ENCODE data around the gene HAVCR2.
A peak's percentile ranks its signal among the peaks of the same experiment; 100 is the strongest.

The HAVCR2 gene

DNA sequence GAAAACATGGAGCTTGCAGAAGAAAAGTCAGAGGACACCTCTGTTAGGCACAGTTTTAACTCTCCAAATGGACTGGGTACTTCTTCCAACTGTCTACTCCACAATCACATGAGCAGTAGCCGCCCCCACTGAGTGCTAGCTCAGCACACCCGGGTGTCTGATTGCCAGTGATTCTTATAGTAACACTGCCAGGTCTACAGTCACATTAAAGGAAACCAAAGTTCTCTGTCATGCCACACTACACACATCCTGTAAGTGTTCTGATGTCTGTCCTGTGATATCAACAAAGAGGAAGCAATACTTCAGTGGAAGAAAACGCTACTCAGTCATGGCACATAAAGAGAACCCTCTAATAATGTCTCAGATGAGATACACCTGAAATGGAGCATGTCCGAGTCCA lies at the start of gene HAVCR2:
Gene HAVCR2, minus strand, starts transcription at position 69 of the 400 bp plus-strand sequence. Its CDS starts 61 bp downstream, at position 8.
- DNase-seq (ENCODE audit: low spot score): no peak

DNA sequence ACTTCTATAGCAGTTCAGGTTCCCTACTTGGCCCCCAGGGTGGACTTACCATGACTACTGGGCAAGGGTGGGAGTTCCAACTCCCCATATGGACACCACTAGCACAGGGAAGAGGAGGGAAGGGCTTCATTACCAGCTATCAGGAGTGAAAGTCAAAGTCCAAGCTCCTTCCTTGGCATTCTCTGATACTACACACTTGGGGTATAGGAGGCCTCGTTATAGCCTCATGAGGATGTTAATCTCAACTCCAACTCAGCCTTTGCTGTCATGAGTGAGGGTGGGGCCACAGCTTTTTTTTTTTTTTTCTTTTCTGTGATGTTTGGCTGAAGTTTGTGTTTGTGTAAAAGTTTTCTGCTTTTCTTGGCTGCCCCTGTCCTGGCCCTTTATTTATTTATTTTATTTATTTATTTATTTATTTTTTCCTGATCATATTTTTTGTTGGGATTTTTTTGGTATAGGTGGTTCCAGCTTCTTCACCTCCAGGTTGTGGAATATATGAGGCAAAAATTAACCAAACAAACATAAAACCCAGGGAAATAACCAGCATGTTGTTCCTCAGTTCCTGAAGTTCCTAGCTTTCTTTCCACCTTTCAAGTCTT lies 48.5 kb upstream of the HAVCR2 start:
- no peak for DNase-seq (ENCODE audit: low spot score)

DNA sequence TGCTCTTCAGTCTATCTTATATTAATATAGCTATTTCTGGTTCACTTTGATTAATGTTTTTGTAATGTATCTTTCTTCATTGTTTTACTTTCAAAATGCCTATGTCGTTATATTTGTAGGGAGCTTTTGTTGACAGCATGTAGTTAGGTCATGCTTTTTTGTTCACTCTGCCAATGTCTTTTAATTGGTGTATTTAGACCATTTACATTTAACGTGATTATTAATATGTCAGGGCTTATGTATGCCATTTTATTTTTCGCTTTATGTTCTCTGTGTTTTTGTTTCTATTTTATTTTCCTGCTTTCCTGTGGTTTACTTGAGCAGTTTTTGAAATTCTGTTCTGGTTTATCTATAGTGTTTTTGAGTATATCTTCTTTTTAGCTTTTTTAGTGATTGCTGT lies 46.5 kb upstream of the HAVCR2 start:
- DNase-seq (ENCODE audit: low spot score): no peak

DNA sequence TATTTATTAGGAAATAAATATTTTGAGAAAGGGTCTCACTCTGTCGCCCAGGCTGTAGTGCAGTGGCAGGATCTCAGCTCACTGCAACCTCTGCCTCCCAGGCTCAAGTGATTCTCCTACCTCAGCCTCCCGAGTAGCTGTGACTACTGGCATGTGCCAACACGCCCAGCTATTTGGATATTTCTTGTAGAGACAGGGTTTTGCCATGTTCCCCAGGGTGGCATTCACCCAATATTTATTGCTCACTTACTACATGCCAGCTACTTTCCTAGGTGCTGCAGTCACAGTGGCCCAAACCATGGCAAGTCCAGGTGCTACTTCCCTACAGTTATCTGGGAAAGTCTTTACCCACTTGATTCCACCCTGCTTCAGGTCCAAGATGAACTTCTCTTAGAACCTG lies 42.2 kb upstream of the HAVCR2 start:
- DNase-seq (ENCODE audit: low spot score): no peak

DNA sequence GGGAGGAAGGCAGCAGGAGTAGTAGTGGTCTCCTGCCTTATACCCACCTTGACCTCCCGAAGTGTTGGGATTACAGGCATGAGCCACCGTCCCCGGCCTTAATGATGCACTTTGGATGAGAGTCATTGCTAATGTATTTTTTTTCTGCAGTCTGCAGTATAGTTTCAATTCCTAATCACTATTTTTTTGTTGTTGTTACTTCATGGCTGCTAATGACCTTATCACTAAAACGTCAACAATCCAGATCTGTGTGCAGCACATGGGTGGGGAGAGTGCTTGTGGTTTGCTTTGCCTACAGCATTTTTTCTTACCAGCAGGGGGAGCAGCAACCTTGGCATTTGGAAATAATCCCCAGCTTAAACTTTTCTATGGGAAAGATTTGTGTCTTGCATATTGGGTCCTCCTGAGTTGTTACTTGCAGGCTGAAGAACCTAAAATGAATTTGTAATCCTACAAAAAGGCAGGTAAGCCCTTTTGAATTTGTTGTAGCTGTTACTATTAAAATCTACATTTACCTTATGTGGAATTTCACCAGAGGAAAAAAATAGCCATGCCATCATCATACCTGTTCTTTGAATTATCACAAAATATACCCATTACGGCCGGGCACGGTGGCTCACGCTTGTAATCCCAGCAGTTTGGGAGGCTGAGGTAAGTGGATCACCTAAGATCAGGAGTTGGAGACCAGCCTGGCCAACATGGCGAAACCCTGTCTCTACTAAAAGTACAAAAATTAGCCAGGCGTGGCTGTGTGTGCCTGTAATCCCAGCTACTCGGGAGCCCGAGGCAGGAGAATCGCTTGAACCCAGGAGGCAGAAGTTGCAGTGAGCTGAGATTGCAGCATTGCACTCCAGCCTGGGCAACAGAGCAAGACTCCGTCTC lies 40.1 kb upstream of the HAVCR2 start:
- peak; percentile 64 for DNase-seq (ENCODE audit: low spot score)

DNA sequence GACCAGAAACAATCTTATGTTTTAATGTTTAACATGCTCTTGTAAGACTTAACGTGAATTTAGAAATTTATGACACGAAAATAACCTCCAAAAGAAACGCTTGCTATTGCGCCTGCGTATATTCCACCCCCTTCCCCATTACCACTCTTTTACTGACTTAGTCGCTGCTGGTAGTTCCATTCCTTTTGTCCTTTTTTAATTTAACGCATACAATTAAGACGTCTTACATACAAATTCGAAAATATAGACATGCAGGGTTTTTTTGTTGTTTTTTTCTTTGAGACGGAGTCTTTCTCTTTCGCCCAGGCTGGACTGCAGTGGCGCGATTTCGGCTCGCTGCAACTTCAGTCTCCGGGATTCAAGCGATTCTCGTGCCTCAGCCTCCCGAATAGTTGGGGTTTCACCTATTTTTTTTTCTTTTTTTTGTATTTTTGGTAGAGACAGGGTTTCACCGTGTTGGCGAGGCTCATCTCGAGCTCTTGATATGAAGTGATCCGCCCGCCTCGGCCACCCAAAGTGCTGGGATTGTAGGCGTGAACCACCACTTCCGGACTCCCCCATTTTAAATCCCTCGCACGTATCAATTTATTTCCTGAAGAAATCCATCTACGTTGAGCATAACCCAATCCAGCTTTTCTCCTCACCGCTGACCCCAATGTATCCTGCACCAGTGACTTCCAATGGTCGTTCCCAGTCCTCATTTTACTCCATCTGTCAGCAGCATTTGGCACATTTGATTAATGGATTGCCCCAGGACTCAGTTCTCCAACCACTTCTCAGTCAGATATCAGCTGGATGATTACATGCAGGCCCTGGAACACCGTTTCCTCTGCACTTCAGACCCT lies 34.5 kb upstream of the HAVCR2 start:
- DNase-seq (ENCODE audit: low spot score): no peak

DNA sequence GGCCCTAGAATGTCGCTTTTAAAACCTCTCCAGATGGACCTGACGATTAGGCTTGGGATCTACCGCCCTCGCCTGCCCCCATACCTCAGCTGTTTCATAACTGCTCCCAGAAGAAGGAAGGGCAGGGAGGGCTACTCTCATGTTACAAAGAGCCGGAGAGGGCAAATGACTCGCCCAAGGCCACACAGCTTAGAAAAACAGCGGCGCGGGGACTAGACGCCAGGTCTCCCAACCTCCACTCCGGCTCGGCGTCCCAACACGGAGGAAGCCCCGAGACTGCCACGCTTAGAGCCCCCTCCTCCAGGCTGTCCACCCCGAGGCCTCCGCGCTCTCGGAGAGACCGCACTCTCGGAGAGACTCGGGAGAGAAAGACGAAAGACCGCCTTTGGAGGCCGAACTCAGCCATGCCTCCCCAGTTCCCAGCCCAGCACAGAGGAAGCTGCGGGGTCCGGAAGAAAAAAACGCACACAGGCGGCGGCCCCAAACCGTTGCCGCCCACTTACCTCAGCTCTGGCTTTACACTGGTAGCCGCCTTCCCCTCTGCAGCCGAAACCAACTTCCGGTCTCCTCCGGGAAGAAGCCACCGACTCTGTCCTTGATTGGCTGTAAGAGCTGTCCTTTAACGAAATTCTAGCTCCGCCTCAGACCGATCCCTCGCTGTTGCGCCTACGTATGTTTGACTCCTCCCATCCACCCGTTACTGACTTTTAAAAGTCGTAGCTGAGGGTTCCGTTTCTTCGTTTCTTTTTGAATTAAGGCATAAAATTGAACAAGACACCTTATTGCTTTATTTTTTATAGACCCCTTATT lies 33.7 kb upstream of the HAVCR2 start, which contains the start of gene MED7:
Gene MED7, minus strand, starts transcription at position 549 of the 810 bp plus-strand sequence. CDS start 3,434 bp downstream, outside the sequence.
- DNase-seq (ENCODE audit: low spot score): peak; percentile 77

DNA sequence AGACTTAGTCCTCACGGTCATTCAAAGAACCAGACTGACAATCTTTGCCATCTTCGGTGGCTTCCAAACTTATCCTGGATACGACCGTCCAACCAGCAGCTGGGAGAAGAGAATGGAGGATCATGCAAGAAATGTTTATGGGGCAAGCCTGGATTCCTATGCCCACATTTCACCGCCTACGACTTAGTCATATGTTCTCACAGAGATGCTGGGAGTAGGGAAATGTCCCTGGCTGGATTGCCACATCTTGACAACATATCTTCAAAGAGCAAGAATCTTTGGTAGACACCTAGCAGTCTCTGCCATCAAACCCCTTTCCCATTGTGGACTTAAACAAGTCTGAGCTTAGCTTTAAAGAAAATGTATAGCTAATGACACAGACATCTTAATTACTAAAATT lies 28.8 kb upstream of the HAVCR2 start:
- DNase-seq (ENCODE audit: low spot score): no peak

DNA sequence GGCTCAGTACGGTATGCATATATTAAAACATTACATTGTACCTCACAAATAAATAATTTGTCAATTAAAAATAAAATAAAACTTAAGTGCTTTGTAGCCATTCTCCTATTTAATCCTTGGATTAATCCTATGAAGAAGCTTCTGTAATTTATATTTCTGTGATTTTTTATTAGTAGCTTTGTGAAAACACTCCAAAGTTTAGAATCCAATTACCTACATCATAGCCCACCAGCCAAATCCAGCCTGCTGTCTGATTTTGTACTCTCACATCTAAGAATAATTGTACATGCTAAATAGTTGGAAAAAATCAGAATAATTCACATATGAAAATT lies 23.4 kb upstream of the HAVCR2 start:
- DNase-seq (ENCODE audit: low spot score): no peak

DNA sequence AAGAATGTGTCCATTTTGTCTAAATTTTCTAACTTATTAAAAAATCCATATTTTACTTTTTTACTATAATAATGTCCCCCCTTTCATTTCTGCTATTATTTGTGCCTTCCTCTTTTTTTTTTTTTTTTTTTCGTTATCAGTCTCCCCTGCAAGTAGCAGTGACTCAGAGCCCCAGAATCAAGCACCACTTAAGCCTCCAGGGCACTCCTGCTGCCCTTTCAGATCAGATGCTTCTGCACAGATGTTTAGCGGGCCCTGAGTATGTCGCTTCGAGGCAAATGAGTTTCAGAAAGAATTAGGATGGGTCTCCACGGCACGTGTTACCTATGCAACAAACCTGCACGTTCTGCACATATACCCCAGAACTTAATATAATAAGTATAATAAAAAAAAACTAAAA lies 22.1 kb upstream of the HAVCR2 start:
- DNase-seq (ENCODE audit: low spot score): no peak

DNA sequence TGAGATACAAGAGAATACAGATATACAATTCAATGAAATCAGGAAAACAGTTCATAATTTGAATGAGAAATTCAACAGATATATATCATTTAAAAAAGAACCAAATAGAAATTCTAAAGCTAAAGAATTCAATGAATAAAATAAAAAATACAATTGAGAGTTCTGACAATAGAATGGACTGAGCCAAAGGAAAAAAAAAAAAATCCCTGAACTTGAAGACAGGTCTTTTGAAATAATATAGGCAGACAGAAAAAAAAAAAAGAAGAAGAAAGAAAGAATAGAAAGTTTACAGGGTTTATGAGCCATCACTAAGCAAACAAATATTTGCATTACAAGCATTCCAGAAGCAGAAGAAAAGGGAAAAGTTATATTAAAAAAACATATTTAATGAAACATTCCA lies 12.9 kb upstream of the HAVCR2 start:
- DNase-seq (ENCODE audit: low spot score): no peak

DNA sequence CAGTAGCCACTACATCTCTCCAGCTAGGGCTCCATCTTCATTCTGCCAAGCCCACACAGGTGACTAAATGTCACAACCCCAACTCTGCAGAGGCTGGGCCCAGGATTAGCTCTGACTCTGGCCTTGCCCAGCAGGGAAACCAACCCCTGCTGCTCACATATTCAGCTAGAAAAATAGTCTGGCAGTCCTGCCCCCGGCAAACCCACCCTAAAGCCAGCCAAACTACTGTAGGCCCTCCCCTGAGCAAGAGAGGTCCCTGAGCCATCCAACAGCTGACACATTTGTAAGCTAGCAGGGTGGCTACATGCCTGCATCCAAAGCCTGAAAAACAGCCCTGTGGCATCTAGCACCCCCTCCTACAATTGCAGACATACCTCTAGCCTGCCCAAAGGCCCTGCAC lies 11.3 kb upstream of the HAVCR2 start:
- DNase-seq (ENCODE audit: low spot score): no peak

DNA sequence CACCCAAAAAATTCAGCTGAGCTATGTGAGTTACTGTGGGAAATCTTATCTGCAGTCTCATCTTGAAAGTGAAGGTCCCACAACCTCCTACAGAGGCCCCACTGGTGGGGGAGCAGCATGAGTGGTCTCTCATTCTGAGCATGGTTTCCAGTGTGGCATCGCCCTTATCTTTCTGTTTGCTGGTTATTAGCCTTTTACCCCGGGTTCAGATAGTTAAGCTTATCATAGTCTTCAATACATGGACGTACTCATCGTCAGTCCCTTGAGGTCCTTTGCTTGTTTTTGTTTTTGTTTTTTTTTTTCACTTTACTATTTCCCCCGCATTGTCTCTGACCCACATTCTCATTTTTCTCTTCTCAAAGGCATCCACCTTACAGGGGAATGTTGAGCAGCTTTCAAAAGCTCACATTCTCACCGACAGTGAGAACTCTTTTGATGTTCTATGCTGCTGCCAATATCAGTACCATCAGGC lies 7.7 kb upstream of the HAVCR2 start:
- DNase-seq (ENCODE audit: low spot score): no peak

DNA sequence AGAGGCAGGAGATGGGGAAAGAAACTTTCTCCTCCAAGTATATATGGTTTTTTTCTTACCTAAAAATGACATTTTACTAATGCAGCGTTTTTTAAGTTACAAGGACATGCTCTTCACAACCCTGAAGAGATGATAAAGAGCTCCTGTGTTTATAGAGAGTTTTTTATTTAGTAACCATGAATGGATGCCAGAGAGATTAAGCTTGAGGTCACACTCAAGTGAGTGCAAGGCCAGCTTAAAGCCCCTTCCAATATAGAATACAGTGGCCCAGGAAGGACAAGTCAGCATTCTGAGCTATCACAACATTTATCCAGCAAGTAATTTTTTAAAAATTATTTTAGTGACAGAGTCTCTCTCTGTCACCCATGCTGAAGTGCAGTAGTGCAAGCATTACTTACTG lies 6.7 kb upstream of the HAVCR2 start:
- no peak for DNase-seq (ENCODE audit: low spot score)

DNA sequence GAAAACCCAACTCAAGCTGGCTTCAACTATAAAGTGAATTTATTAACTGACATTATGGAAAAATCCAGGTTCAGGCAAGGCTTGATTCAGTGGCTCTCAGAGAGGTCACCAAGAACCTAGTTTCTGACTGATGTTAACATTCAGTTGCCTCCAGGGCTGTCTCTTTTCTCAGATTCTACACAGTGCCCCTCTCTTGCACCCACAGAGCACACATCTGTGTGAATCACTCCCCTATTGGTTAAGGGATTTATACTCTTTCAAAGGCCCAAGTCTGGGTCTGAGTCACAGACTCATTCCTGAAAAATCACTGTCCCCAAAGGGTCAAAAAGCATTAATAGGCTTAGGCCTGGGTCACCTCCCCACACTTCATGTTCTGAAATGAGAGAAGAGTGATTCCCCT lies 6.2 kb upstream of the HAVCR2 start:
- no peak for DNase-seq (ENCODE audit: low spot score)

DNA sequence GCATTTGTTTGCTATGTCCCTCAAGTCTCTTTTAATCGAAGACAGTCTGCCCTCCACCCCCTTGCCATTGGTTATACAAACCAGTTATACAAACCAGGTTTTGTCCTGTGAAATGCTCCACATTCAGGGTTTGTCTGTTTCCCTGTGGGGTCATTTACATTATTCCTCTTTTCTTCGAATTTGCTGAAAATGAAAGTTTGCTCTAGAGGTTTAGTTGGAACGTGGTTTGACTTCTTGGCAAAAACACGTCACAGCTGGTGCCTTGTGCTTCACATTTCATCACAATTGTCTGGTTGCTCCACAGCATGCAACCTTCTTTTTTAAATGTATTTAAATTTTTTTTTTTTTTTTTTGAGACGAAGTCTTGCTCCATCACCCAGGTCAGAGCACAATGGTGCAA lies 4.2 kb upstream of the HAVCR2 start:
- DNase-seq (ENCODE audit: low spot score): no peak

DNA sequence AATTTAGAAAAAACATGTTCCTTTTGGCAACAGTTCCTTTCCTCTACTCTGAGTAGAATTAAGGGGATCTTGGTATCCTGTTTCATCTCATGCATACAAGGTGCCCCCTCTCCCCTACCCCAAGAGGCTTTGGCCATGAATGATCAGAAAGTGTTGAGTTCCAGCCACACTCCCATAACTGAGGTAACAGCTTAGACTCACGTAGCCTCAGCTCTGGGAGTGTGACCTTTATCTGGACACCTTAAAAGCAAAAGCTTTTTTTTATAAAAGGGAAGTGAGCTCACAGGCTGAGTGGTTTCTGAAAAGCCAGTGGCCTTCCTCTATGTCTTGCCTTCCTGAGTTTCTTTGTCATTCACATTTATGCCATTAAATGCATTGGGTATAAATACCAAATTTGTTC lies 900 bp upstream of the HAVCR2 start:
- DNase-seq (ENCODE audit: low spot score): no peak

DNA sequence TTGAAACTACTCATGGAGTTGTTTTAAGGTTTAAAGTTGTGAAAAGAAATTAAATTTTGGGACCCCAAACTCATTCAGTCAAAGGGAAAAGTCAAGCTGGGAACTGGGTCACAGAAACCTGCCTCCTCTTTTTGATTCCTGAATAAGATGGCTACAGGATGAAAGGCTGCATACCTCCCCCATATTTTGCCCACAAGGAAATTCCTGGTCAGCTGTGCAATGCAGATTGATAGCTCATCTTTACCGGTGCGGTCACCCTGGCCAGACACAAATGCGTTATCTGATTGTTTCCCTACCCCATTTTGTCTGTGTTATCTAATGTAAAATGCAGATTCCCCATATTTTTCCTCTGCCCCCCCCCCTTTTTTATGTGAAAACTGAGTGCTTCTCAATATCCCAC lies 1.3 kb downstream of the HAVCR2 start:
- no peak for DNase-seq (ENCODE audit: low spot score)

DNA sequence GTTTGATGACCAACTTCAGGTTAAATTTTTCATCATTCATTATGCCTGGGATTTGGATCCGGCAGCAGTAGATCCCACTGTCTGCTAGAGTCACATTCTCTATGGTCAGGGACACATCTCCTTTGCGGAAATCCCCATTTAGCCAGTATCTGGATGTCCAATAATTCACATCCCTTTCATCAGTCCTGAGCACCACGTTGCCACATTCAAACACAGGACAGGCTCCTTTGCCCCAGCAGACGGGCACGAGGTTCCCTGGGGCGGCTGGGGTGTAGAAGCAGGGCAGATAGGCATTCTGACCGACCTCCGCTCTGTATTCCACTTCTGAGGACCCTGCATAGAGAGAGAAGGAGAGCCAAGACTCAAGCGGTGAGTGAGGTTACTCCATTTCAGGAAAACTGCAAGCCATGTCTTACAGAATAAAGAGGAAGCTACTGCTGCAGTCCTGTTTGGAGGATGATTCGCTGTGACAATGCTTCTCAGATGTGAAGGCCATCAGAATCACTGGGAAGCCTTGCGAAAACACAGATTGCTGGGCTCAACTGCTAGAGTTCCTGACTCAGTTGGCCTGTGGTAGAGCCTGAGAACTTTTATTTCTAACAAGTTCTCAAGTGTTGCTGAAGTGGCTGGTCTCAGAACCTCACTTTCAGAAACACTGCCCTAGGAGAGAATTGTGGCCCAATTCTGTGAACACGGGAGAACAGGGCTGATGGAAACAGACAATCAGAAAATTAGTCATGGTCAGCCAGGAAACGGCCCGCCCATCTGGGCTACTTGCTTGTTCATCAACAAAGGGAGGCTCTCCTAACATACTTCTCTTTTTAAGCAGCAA lies 2.0 kb downstream of the HAVCR2 start:
- DNase-seq (ENCODE audit: low spot score): no peak

DNA sequence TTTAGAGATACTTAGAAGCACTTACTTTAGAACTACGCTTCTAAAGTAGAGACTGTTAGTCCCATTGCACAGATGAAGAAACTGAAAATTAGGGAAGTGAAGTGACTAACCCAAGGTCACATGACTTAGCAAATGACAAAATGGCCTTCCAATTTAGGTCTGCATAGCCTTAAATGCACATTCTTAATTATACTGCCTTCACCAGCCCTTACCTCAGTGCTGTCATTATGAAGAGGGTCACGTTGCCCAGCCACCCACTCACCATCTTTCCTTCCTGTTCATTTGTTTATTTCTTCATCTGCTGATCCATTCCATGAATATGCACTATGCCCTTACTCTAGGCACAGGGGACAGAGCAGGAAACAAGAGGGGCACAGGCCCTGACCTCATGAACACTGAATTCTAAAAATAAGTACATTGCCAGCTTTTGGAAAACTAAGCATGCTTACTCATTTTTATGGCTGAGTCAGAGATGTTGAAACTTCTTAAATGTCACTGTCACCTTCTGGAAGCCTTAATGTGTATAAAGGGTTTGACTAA lies 8.6 kb downstream of the HAVCR2 start:
- no peak for DNase-seq (ENCODE audit: low spot score)

Measured in HuH-7 (cell line).